HUES64 (cell line): ENCODE measurements around the gene NPY.

Source experiments
- H3K27ac ChIP-seq: 2 replicates; pipeline ENCODE4 v1.7.0; 2013; ENCODE audit warnings: low read depth, low read length, inconsistent platforms
- H3K27me3 ChIP-seq: 2 replicates; pipeline ENCODE4 v1.6.1; 2013; ENCODE audit warnings: mild to moderate bottlenecking, low read length; ENCODE audit not compliant: insufficient read depth
- H3K36me3 ChIP-seq: 2 replicates; pipeline ENCODE4 v1.6.1; 2013; ENCODE audit warnings: mild to moderate bottlenecking, low read length; ENCODE audit not compliant: insufficient read depth
- H3K4me1 ChIP-seq: 2 replicates; pipeline ENCODE4 v1.6.1; 2013; ENCODE audit warnings: mild to moderate bottlenecking, low read length, moderate library complexity; ENCODE audit not compliant: insufficient read depth
- H3K4me3 ChIP-seq: 2 replicates; pipeline ENCODE4 v1.5.1; 2013; ENCODE audit warnings: mild to moderate bottlenecking, low read length, moderate library complexity
- H3K9ac ChIP-seq: 2 replicates; pipeline ENCODE4 v1.6.1; 2013; ENCODE audit warnings: mild to moderate bottlenecking, low read depth, low read length
- H3K9me3 ChIP-seq: 2 replicates; pipeline ENCODE4 v1.6.1; 2013; ENCODE audit warnings: low read depth, low read length; ENCODE audit not compliant: insufficient read depth
- WGBS: fragments of 150-250, 120-280 bp; methylation state at CpG from one replicate; pipeline ENCODE4 v1.1.7; 2013; ENCODE audit warnings: missing lambda C conversion rate; 5-methylcytosine and 5-hydroxymethylcytosine counted together

Gene NPY

DNA sequence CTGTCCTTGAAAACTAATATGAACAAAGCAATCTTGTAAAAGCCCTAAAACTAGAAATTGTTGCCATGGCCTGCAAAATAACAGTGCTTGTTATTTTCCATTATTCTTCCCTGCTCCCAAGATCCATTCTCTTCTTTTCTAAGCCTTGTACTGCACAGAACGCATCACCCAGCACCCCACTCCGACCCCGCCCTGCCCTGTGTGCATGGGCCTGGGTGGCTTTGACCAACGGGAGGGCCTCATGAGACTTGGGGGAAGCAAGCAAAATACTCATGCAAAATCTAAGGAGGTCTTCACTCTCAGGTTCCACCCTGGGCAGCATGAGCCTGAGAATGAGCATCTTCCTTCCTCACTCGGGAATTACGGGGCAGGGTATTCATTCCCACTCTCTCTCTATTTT lies 32.4 kb downstream of the NPY start:
- H3K9me3 ChIP-seq: no peaks in the 10 kb centered on the region
- no peak overlapping the region for H3K27ac ChIP-seq
- H3K27me3 ChIP-seq: no peaks in the 10 kb centered on the region
- H3K4me3 ChIP-seq: no peak overlapping the region
- WGBS: 91% methylated on average over 6 of the region's 6 CpGs
- H3K4me1 ChIP-seq: peaks cover 18% of the 10 kb centered on the region
- H3K9ac ChIP-seq: no peak overlapping the region
- no peaks in the 10 kb centered on the region for H3K36me3 ChIP-seq

DNA sequence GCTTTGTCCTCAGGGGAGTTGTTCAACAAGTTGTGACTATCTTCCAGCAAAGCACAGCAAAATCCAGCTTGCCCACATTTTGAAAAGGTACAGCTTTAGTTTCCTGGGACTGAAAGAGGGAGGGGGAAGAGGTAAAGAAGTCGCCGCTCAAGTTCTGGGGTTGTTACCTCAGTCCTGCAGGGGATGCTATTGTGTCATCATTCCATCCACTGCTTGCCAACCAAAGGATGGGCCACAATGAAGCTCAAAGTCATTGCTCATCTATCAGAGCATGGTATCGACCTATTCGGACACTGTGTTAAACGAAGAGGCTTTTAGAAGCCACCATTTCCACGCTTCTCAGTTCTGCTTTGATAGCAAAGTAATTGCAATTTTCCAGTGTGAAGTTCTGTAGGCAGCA lies 34.3 kb downstream of the NPY start:
- H3K4me3 ChIP-seq: no peak overlapping the region
- no peak overlapping the region for H3K9ac ChIP-seq
- H3K27ac ChIP-seq: no peak overlapping the region
- H3K27me3 ChIP-seq: no peaks in the 10 kb centered on the region
- no peaks in the 10 kb centered on the region for H3K36me3 ChIP-seq
- H3K4me1 ChIP-seq: peaks cover 18% of the 10 kb centered on the region
- 71% methylated on average over 6 of the region's 6 CpGs for WGBS
- no peaks in the 10 kb centered on the region for H3K9me3 ChIP-seq

DNA sequence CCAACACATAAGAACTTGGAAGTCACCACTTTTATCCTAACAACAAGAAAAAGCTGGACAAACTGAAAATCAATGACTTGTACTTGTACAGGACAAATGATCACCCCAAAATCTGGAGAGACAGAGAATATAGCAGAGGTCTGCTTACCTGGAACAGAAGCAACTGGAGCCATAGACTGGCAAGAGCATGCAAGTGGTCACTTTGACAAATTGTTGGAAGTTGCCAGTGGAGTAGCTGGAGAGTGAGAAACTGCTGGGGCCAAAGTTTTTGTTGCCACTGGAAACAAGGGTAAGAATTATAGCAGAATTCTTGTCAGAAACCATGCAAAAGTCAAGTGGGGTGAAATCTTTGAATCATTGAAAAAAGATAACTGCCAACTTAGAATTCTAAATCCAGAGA lies 35.2 kb downstream of the NPY start:
- Histone ChIP-seq H3K27me3 (no peaks in the 10 kb centered on the region), H3K27ac (no peak overlapping the region), H3K9me3 (no peaks in the 10 kb centered on the region), H3K4me3 (no peak overlapping the region), H3K36me3 (no peaks in the 10 kb centered on the region), H3K4me1 (peaks cover 18% of the 10 kb centered on the region), H3K9ac (no peak overlapping the region)

DNA sequence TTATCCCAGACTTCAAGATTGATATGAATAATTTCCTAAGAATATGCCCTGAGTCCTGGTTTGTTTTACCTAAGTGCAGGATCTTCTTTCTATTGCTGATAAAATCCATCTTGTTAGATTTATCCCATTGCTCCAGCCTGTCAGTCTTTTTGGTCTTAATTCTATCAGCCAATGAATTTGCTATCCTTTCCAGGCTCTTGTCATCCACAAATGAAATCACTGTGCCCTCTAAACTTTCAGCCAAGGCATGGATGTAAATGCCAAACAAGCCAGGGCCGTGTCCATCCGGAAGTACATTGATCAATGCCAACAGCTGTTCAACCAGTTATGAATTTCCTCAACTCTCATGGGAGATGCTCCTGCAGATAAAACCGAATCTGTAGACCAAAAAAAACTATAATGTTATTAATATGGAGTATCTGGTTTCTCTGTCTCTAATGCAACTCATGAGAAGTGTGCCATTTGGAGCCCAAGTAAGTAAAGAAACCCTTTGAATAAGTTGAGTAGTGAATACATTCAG lies 40.0 kb downstream of the NPY start:
- Histone ChIP-seq H3K27ac (no peak overlapping the region), H3K36me3 (no peaks in the 10 kb centered on the region), H3K9me3 (no peaks in the 10 kb centered on the region), H3K4me3 (no peak overlapping the region), H3K9ac (no peak overlapping the region), H3K27me3 (no peaks in the 10 kb centered on the region), H3K4me1 (0 out of 2 replicates have a peak, but pooled peaks cover under 1% of the 10 kb centered on the region)
- WGBS: 98% methylated on average over 2 of the region's 3 CpGs

DNA sequence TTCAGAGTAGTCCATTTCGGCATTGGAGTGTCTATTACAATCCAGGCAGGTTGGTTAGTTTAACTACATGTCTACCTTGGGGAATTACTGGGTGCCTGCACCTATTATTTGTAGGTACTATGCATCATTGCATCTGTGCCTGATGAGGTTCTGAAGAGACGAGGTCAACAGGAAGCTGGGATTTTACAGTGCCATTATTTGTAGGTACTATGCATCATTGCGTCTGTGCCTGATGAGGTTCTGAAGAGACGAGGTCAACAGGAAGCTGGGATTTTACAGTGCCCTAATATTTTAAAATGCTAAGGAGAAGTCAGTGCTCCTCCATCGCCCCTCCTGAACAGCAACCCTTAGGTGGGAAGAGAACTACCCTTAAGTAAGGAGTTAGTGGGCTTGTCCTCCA lies 41.7 kb downstream of the NPY start:
- H3K4me1 ChIP-seq: no peaks in the 10 kb centered on the region
- H3K36me3 ChIP-seq: no peaks in the 10 kb centered on the region
- no peaks in the 10 kb centered on the region for H3K27me3 ChIP-seq
- H3K27ac ChIP-seq: no peak overlapping the region
- 92% methylated on average over 5 of the region's 5 CpGs for WGBS
- H3K4me3 ChIP-seq: no peak overlapping the region
- no peak overlapping the region for H3K9ac ChIP-seq
- H3K9me3 ChIP-seq: no peaks in the 10 kb centered on the region

DNA sequence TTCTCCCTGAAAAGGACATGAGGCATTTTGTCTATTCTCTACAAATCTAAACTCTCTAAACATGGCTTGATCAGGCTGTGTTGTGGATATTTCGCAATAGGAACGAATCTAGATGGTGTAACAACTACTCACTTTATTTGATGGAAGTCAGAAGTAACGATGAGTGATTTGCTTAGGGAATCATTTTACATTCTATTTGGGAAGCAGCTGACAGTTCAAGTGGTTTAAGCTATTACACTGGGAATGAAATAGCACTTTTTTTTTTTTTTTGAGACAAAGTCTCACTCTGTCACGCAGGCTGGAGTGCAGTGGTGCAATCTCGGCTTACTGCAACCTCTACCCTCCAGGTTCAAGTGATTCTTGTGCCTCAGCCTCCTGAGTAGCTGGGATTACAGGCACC lies 44.1 kb downstream of the NPY start:
- Histone ChIP-seq H3K27ac (no peak overlapping the region), H3K4me3 (no peak overlapping the region), H3K9ac (no peak overlapping the region), H3K9me3 (peaks cover 4% of the 10 kb centered on the region; the same call in 1 of the 2 replicates), H3K36me3 (no peaks in the 10 kb centered on the region), H3K27me3 (no peaks in the 10 kb centered on the region), H3K4me1 (no peaks in the 10 kb centered on the region)
- 86% methylated on average over 5 of the region's 5 CpGs for WGBS

DNA sequence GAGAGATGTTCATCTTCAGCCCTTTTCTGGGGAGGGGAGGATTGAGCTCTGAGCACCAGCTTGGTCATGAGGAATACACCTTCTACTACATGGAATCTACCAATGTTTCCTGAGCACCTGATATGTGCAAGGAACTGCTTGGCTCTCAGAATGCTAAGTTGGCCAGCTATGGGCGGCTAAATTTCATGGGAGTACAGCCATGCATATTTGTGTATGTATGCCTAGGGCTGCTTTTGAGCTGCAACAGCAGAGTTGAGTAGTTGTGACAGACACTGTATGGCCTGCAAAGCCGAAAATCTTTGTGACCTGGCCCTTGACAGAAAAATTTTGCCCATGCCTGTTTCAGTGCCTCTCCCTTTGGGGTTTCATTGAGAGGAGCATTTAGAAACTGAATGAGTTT lies 44.9 kb downstream of the NPY start:
- Histone ChIP-seq H3K4me3 (no peak overlapping the region), H3K27ac (no peak overlapping the region), H3K9ac (no peak overlapping the region), H3K27me3 (no peaks in the 10 kb centered on the region), H3K36me3 (no peaks in the 10 kb centered on the region), H3K4me1 (no peaks in the 10 kb centered on the region), H3K9me3 (peaks cover 4% of the 10 kb centered on the region; the same call in 1 of the 2 replicates)
- WGBS: 70% methylated on average over 2 of the region's 2 CpGs

DNA sequence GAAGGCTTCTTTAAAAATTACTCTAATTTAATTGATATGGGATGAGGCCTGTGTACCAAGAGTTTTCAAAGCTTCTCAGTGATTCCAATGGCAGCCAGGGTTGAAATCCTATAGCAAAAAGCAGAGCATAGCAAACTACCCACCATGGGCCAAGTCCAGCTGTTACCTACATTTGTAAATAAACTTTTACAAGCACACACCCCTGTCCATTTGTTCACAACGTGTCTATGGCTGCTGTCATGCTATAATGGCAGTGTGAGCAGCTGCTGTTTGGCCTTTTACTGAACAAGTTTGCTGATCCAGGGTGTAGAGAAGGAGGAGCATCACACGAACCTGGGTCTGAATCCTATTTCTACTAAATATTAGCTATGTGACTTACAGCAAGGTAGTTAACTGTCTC lies 50.0 kb downstream of the NPY start:
- H3K36me3 ChIP-seq: no peaks in the 10 kb centered on the region
- peaks cover 27% of the 10 kb centered on the region for H3K4me1 ChIP-seq
- no peak overlapping the region for H3K9ac ChIP-seq
- WGBS: 77% methylated on average over 1 of the region's 2 CpGs
- H3K4me3 ChIP-seq: no peak overlapping the region
- H3K9me3 ChIP-seq: peaks cover 4% of the 10 kb centered on the region; the same call in 1 of the 2 replicates
- H3K27ac ChIP-seq: no peak overlapping the region
- H3K27me3 ChIP-seq: peaks cover 34% of the 10 kb centered on the region

DNA sequence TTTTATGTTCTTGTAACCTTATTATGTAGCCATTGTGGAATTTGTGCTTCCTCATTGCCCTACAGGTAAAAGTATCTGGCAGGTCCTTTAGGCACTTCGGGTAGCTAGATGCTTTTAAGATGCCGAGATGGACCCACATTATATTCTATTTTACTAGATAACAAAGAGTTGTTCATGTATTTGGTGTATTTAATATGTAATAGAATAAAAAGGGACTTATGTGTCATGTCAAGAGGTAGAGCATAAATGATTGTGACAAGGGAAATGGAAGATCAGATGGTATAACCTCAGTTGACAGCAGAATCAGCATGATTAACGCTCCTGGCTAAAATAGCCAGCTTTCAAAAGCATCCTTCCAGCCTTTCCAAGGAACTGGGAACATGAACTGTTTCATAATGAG lies 50.6 kb downstream of the NPY start:
- peaks cover 34% of the 10 kb centered on the region for H3K27me3 ChIP-seq
- no peak overlapping the region for H3K9ac ChIP-seq
- 95% methylated on average over 2 of the region's 3 CpGs for WGBS
- H3K9me3 ChIP-seq: peaks cover 4% of the 10 kb centered on the region; the same call in 1 of the 2 replicates
- no peak overlapping the region for H3K4me3 ChIP-seq
- no peak overlapping the region for H3K27ac ChIP-seq
- no peaks in the 10 kb centered on the region for H3K36me3 ChIP-seq
- H3K4me1 ChIP-seq: peaks cover 27% of the 10 kb centered on the region

DNA sequence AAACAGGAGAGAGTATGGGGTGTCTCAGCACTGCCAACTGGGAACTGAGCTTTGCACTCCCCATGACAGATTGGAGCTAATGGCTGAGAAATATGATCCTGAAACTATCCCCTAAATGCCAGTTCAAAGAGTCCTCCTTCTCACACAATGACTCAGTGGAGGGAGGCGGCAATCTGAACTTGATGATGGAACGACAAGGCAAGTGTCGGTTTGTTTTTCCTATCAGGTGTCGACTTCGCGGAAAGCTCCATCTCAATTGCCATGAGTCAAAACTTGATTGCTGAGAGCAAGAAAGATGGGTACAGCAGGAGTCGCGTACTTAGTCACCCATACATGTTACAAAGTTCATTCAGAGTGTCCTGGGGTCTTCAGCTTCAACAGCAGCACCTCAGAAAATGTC lies 52.5 kb downstream of the NPY start:
- Histone ChIP-seq H3K9me3 (peaks cover 4% of the 10 kb centered on the region; the same call in 1 of the 2 replicates), H3K27me3 (peaks cover 34% of the 10 kb centered on the region), H3K36me3 (no peaks in the 10 kb centered on the region), H3K4me3 (peak overlapping the region; percentile 11; the same call in 1 of the 2 replicates), H3K4me1 (peaks cover 27% of the 10 kb centered on the region), H3K27ac (no peak overlapping the region), H3K9ac (no peak overlapping the region)
- 34% methylated on average over 8 of the region's 8 CpGs for WGBS

DNA sequence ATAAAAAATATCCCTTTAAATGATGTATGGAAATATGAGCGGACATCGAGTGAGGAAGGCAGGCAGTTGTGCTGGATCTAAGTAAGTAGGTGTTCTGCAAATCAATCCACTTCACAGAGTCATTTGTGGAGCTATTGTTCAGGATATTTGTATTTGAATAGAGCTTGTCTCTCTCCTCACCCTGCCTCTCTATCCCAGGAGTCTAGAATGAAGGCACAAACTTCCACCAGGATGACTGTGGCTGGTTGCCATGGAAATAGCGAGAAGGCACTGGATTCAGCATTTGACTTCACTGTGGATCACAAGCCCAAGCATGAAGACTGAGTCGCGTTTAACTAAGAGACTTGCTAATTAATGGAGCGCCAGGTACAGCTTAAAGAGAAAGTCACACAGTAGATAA lies 53.2 kb downstream of the NPY start:
- Histone ChIP-seq H3K36me3 (no peaks in the 10 kb centered on the region), H3K27me3 (peaks cover 34% of the 10 kb centered on the region), H3K4me3 (peak overlapping the region; percentile 11; the same call in 1 of the 2 replicates), H3K9ac (no peak overlapping the region), H3K4me1 (peaks cover 27% of the 10 kb centered on the region), H3K27ac (no peak overlapping the region; the same call in 1 of the 2 replicates), H3K9me3 (peaks cover 4% of the 10 kb centered on the region; the same call in 1 of the 2 replicates)
- 14% methylated on average over 6 of the region's 6 CpGs for WGBS

DNA sequence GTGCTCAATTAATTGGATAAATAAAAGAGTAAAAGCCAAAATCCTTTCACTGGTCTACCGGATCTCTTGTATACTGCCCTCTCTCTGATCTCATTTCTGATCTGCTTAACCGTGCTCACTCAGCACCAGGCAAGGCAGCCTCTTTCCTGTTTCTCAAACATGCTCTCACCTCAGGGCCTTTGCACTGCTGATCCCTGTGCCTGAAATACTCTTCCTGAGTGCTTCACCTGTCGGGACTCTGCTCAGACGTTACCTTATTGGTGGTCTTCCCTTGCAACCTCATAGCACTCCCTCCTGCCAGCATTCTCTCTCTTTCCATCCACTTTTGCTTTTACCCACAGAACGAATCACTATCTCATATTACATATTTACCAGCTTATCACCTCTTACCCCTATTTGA lies 55.6 kb downstream of the NPY start:
- Histone ChIP-seq H3K9ac (no peak overlapping the region), H3K36me3 (no peaks in the 10 kb centered on the region), H3K9me3 (no peaks in the 10 kb centered on the region), H3K27me3 (peaks cover 32% of the 10 kb centered on the region), H3K27ac (no peak overlapping the region), H3K4me1 (peaks cover 29% of the 10 kb centered on the region), H3K4me3 (no peak overlapping the region)
- 88% methylated on average over 5 of the region's 5 CpGs for WGBS
